Body of pancreas (tissue), 4 donors: ENCODE data around the gene FAM50A.

Source experiments
- POLR2A ChIP-seq, 3 donors: fragments of 450-650 bp; IDR thresholded peaks; one replicate each; pipeline ENCODE4 v1.6.1; 2016; ENCODE audit warnings: antibody characterized with exemption in 3 of 3, mild to moderate bottlenecking in 2 of 3
- TF ChIP-seq, protein P1 (sequence below), 7 experiments: fragments of 450-650 bp in 4 of 7; fragments of 200-600 bp in 3 of 7; sonication (generic) in 3 of 7; IDR thresholded peaks; one replicate each; pipeline ENCODE4 v1.5.1; 2016 to 2019; ENCODE audit warnings: antibody characterized with exemption in 7 of 7

DNA sequence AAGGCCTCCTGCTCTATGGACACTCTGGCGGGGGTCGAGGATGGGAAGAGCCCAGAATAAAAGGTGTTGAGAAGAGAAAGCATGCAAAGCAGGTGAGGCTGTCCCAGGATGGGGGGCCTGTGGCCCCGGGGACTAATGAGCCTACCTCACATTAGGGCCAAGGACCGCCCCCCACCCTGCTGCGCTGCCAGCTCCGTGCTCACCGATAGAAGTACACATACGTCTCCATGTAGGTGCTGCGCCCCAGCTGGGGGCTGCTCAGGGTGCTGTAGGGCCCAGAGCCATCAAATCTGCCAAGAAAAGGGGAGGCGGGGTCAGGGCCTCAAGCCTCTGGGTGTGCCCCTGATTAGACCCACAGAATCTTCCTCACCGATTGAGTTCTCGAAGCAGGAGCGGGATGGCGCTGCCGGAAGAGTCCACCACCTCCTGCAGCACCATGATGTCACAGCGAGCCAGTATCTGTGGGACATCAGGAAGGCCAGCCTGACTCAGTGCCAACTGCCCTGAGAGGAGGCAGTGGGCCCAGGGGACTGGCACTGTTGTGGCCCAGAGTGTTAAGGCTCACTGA, 39.2 kb upstream of the FAM50A start:
- TF ChIP-seq, protein P1, sequence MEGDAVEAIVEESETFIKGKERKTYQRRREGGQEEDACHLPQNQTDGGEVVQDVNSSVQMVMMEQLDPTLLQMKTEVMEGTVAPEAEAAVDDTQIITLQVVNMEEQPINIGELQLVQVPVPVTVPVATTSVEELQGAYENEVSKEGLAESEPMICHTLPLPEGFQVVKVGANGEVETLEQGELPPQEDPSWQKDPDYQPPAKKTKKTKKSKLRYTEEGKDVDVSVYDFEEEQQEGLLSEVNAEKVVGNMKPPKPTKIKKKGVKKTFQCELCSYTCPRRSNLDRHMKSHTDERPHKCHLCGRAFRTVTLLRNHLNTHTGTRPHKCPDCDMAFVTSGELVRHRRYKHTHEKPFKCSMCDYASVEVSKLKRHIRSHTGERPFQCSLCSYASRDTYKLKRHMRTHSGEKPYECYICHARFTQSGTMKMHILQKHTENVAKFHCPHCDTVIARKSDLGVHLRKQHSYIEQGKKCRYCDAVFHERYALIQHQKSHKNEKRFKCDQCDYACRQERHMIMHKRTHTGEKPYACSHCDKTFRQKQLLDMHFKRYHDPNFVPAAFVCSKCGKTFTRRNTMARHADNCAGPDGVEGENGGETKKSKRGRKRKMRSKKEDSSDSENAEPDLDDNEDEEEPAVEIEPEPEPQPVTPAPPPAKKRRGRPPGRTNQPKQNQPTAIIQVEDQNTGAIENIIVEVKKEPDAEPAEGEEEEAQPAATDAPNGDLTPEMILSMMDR (IDR thresholded peaks at IDR 0.05) = no peak
- no peak for TF ChIP-seq POLR2A (IDR thresholded peaks at IDR 0.05)
